Small intestine (tissue), 7 donors: ENCODE results near the gene RASA3. TPM values are rescaled to one million over a fixed set of nuclear protein-coding genes. Genes with fewer than 3 reads are reported as not detected.
A peak's percentile ranks its signal among the peaks of the same experiment; 100 is the strongest.

Experiments used
- DNase-seq, 2 donors: peaks; one replicate each; pipeline versions ENCODE4 v3.0.0 to v3.0.0-alpha.2; 2013
- FAIRE-seq: peaks from 2 replicates; lab custom pipeline; 2012; peaks lifted over from hg19 to GRCh38; lab: Jason Lieb, UNC
- H3K27ac ChIP-seq, 3 donors: one replicate each; pipeline ENCODE4 v1.5.1; 2013; ENCODE audit warnings: low read length in 2 of 3, mild to moderate bottlenecking in 2 of 3, control low read depth in 1 of 3, inconsistent platforms in 1 of 3, low read depth in 1 of 3, moderate library complexity in 1 of 3
- H3K27me3 ChIP-seq, 3 donors: one replicate each; pipeline ENCODE4 v1.6.1; 2013; ENCODE audit warnings: low read length in 3 of 3, inconsistent platforms in 1 of 3; ENCODE audit not compliant: control insufficient read depth in 3 of 3, insufficient read depth in 3 of 3
- H3K36me3 ChIP-seq, 3 donors: one replicate each; pipeline ENCODE4 v1.6.1; 2013; ENCODE audit warnings: low read length in 3 of 3, inconsistent platforms in 1 of 3, low read depth in 1 of 3, mild to moderate bottlenecking in 1 of 3, moderate library complexity in 1 of 3; ENCODE audit not compliant: control insufficient read depth in 3 of 3, insufficient read depth in 2 of 3
- H3K4me1 ChIP-seq, 3 donors: one replicate each; pipeline ENCODE4 v1.6.1; 2013; ENCODE audit warnings: low read length in 2 of 3, inconsistent platforms in 1 of 3, low read depth in 1 of 3, mild to moderate bottlenecking in 1 of 3, moderate library complexity in 1 of 3; ENCODE audit not compliant: control insufficient read depth in 3 of 3, insufficient read depth in 2 of 3
- H3K4me3 ChIP-seq, 3 donors: one replicate each; pipeline ENCODE4 v1.5.1; 2013; ENCODE audit warnings: low read length in 3 of 3, control low read depth in 1 of 3, inconsistent platforms in 1 of 3, low read depth in 1 of 3, mild to moderate bottlenecking in 1 of 3, moderate library complexity in 1 of 3
- H3K9me3 ChIP-seq, 2 donors: one replicate each; pipeline ENCODE4 v1.6.1; 2013; ENCODE audit warnings: low read depth in 1 of 2, low read length in 1 of 2; ENCODE audit not compliant: control insufficient read depth in 2 of 2, insufficient read depth in 1 of 2
- WGBS, 3 donors: extraction: QIAGEN DNeasy Blood & Tissue Kit; methylation state at CpG; one replicate each; pipeline ENCODE4 v1.1.7; 2013; 5-methylcytosine and 5-hydroxymethylcytosine counted together
- polyA plus RNA-seq, 4 donors: library from polyadenylated mRNA; stranded (reverse) in 3 of 4; unstranded in 1 of 4; fragments of 200-250 nt in 3 of 4; fragments of 120-200 nt in 1 of 4; gene quantifications; one replicate each; pipeline versions ENCODE4 v1.2.1 to v1.2.3, GENCODE V29; 2013
- donor health status: healthy with polysubstance abuse.
- donor health status: control.
- donor health status: control.
- donor health status: Bipolar disorder and iron deficiency.
- donor health status: healthy.

RASA3 gene
- polyA plus RNA-seq, 4 donors = 2.0 to 7.2 (median 6.5) TPM

DNA sequence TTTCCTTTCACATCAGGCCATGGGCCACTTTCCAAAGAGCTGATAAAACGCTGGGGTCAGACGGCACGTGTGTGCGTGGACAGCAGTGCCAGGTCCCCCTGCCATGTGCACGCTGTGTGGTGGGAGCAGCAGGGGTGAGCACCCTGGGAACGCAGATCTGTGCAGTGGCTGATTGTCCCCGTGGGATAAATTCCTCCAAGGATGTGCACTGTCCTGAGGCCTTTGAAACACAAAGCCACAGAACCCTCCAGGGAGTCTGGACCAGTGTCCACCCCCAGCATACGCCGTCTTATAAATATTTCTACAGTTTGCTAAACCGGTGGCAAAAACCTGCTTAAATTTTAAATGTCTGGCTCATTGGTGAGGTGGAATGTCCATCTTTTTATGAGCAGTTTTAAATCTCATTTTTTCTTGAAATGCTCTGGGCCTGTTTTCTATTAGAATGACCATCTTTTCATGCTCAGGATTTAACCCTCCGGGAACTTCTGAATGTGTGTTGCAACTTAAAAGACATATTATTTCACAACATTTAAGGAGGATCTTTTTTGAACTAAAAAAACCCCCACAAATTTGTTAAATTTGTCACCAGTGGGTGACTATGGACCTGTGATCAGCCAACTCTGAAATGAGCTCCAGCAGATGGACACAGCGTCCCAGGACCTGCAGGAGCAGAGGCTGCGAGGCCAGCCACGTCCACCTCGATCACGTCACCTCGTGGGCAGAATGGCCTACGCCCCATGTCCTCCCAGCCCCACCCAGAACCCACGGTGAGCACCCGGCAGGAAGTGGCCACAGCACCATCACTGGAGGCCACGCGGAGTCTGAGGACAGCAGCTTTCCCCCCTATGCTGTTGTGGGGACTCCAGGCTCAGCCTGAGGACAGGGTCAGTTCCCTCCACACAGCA is 68.6 kb downstream of the RASA3 start:
- no peaks in the 10 kb centered on the region for H3K27me3 ChIP-seq
- 49 to 55% (median 54%) methylated on average over 22 of the region's 22 CpGs for WGBS, 3 donors
- DNase-seq (peak in 1 of 2 donors; percentile 51), FAIRE-seq (no peak)
- peaks cover 0 to 22% (median 0%) of the 10 kb centered on the region in 3 donors for H3K36me3 ChIP-seq
- peaks cover 0 to 19% (median 2%) of the 10 kb centered on the region in 3 donors for H3K4me1 ChIP-seq
- no peaks in the 10 kb centered on the region for H3K9me3 ChIP-seq
- peak overlapping the region; percentile 83 to 95 (median 84) for H3K27ac ChIP-seq
- H3K4me3 ChIP-seq = peak overlapping the region in 1 of 3 donors; percentile 48

- no peaks in the 10 kb centered on the region for H3K9me3 ChIP-seq
- WGBS, 3 donors = 72 to 93% (median 92%) methylated on average over 16 of the region's 16 CpGs
- no peak overlapping the region for H3K4me3 ChIP-seq
- FAIRE-seq = no peak
- peak overlapping the region in 1 of 3 donors; percentile 35 for H3K27ac ChIP-seq
- H3K36me3 ChIP-seq = peaks cover 0 to 28% (median 0%) of the 10 kb centered on the region in 3 donors
- peaks cover 0 to 18% (median 2%) of the 10 kb centered on the region in 3 donors for H3K4me1 ChIP-seq
- DNase-seq = no peak
- no peaks in the 10 kb centered on the region for H3K27me3 ChIP-seq
These were observed 69.7 kb downstream of the RASA3 start for GRCh38 chr13:114062754-114063153.

- Histone ChIP-seq H3K9me3 (no peaks in the 10 kb centered on the region), H3K27ac (peak overlapping the region in 1 of 3 donors; percentile 35), H3K4me1 (peaks cover 0 to 18% (median 2%) of the 10 kb centered on the region in 3 donors), H3K27me3 (no peaks in the 10 kb centered on the region), H3K36me3 (peaks cover 0 to 28% (median 0%) of the 10 kb centered on the region in 3 donors), H3K4me3 (no peak overlapping the region)
- 95 to 96% (median 96%) methylated on average over 34 of the region's 34 CpGs for WGBS, 3 donors
- FAIRE-seq = no peak
- DNase-seq = no peak
These were observed 70.1 kb downstream of the RASA3 start for GRCh38 chr13:114062341-114062740.

DNA sequence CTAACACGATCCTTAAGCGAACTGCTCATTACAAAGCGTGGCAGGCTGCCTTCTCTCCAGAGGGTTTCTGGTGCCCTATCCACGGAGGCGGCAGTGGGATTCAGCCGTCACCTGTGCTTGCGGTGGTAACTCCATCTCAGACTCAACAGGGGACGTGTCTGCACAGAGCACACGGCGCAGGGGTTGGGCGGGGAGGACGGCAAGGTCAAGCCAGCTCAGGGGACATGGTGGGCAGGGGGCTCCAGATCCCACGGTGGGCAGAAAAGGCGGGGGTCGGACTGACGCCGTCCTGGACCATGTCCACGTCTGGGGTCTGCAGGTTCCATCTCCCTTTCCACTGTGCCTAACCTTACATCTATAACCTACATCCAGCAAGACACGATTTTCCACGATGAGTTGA is 70.7 kb downstream of the RASA3 start:
- 93 to 96% (median 95%) methylated on average over 20 of the region's 20 CpGs for WGBS, 3 donors
- FAIRE-seq (no peak), DNase-seq (no peak)
- H3K36me3 ChIP-seq = peaks cover 0 to 28% (median 0%) of the 10 kb centered on the region in 3 donors
- H3K27ac ChIP-seq = no peak overlapping the region
- peaks cover 0 to 18% (median 2%) of the 10 kb centered on the region in 3 donors for H3K4me1 ChIP-seq
- H3K27me3 ChIP-seq = no peaks in the 10 kb centered on the region
- no peak overlapping the region for H3K4me3 ChIP-seq
- H3K9me3 ChIP-seq = no peaks in the 10 kb centered on the region

- DNase-seq (no peak), FAIRE-seq (no peak)
- H3K4me1 ChIP-seq = peaks cover 0 to 18% (median 2%) of the 10 kb centered on the region in 3 donors
- no peaks in the 10 kb centered on the region for H3K27me3 ChIP-seq
- no peak overlapping the region for H3K27ac ChIP-seq
- peaks cover 0 to 30% (median 0%) of the 10 kb centered on the region in 3 donors for H3K36me3 ChIP-seq
- WGBS, 3 donors = 90 to 94% (median 91%) methylated on average over 18 of the region's 18 CpGs
- H3K9me3 ChIP-seq = no peaks in the 10 kb centered on the region
- H3K4me3 ChIP-seq = no peak overlapping the region
These were observed 71.4 kb downstream of the RASA3 start for GRCh38 chr13:114061047-114061446.

DNA sequence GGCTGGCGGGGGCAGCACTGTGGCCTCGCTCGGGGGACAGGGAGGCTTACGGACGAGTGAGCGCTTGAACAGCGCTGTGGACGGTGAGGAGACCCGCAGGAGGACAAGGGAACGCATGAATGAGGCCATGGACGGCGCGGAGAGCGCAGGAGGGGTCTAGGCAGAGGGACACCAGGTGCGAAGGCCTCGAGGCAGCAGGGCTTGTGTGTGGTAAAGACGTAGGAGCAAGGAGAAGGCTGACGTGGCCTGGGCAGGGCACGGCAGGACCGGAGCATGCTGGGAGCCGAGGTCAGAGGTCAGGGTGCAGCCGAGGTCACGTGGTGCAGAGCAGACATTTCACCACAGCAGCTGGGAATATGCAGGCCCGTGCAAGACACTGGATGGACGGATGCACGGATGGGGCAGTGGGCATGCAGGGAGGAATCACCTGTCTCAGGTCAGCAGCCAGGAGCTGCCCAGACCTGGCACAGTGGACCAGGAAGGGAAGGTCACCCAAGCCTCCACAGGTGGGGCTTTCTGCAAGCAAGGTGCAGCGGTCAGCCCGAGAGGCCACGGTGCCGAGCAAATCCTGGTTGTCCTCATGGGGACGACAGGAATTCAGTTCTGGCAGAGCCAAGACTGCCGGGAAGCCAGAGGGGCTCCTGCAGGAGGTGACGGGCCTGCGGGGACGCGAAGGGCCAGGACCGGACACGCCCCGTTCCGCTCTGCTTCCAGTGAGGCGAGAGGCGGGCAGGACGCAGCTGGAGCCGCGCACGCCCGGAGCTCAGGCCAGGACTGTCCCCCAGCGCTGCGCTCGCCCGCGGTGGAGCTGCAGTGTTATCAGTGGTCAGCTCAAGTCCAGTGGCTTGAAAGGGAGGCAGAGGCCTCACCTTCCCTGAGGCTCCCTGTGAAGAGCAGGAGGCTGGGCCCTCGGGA is 72.2 kb downstream of the RASA3 start:
- 86 to 88% (median 86%) methylated on average over 43 to 53 of the region's 53 CpGs for WGBS, 3 donors
- Histone ChIP-seq H3K27ac (peak overlapping the region in 1 of 3 donors; percentile 5), H3K4me1 (peaks cover 0 to 12% (median 2%) of the 10 kb centered on the region in 3 donors), H3K27me3 (no peaks in the 10 kb centered on the region), H3K9me3 (no peaks in the 10 kb centered on the region), H3K36me3 (peaks cover 0 to 36% (median 0%) of the 10 kb centered on the region in 3 donors), H3K4me3 (no peak overlapping the region)
- FAIRE-seq (no peak), DNase-seq (no peak)

- H3K36me3 ChIP-seq = peaks cover 0 to 41% (median 0%) of the 10 kb centered on the region in 3 donors
- H3K27me3 ChIP-seq = no peaks in the 10 kb centered on the region
- peaks cover 0 to 6% (median 2%) of the 10 kb centered on the region in 3 donors for H3K4me1 ChIP-seq
- DNase-seq (no peak), FAIRE-seq (no peak)
- no peak overlapping the region for H3K27ac ChIP-seq
- no peaks in the 10 kb centered on the region for H3K9me3 ChIP-seq
- H3K4me3 ChIP-seq = no peak overlapping the region
- 93 to 95% (median 94%) methylated on average over 16 of the region's 16 CpGs for WGBS, 3 donors
These were observed 73.0 kb downstream of the RASA3 start for GRCh38 chr13:114059428-114059827.
